Measurements from ENCODE around the gene ZSCAN31. TPM values are rescaled to one million over a fixed set of nuclear protein-coding genes. Genes with fewer than 3 reads are reported as not detected.
"Not testable (repeated sequence)": the region's sequence is repeated elsewhere in the genome, so short reads cannot be mapped to it uniquely, and the experiment has no call there.

ZSCAN31 gene
- total RNA-seq, 4 donors from 2014 or later = 17.2 to 70.1 (median 57.5) TPM

- no peaks in the 10 kb centered on the region for H3K27me3 ChIP-seq
- H3K4me3 ChIP-seq (replicated peaks in 1 of 3) = no peak overlapping the region
- 85 to 88% methylated on average over 2 of the region's 2 CpGs for WGBS, 2 donors
- H3K27ac ChIP-seq = no peak overlapping the region
- intact Hi-C loops (cut with DNase I) = no loop called here
- H3K36me3 ChIP-seq = peaks cover 0 to 10% of the 10 kb centered on the region in 2 donors
- TF ChIP-seq CTCF (IDR thresholded peaks at IDR 0.05) (no peak), POLR2A (IDR thresholded peaks at IDR 0.05) (no peak)
- no peak for DNase-seq
- H3K4me1 ChIP-seq = no peaks in the 10 kb centered on the region
- no peaks in the 10 kb centered on the region for H3K9me3 ChIP-seq
These were observed 34.5 kb upstream of the ZSCAN31 start for GRCh38 chr6:28370440-28370839.

- WGBS, 2 donors = 97 to 98% methylated on average over 3 of the region's 3 CpGs
- Histone ChIP-seq H3K27me3 (no peaks in the 10 kb centered on the region), H3K4me3 (replicated peaks in 1 of 3) (no peak overlapping the region), H3K4me1 (no peaks in the 10 kb centered on the region), H3K9me3 (no peaks in the 10 kb centered on the region), H3K36me3 (peaks cover 0 to 14% of the 10 kb centered on the region in 2 donors), H3K27ac (no peak overlapping the region)
- TF ChIP-seq POLR2A (IDR thresholded peaks at IDR 0.05) = no peak
- TF ChIP-seq CTCF (IDR thresholded peaks at IDR 0.05) = no peak
- intact Hi-C loops (cut with DNase I) = no loop called here
- no peak for DNase-seq
These were observed 33.5 kb upstream of the ZSCAN31 start for GRCh38 chr6:28369463-28369862.

GRCh38 chr6:28368522-28368921, 32.6 kb upstream of the ZSCAN31 start:
- H3K9me3 ChIP-seq = no peaks in the 10 kb centered on the region
- intact Hi-C loops (cut with DNase I) = no loop called here
- TF ChIP-seq POLR2A (IDR thresholded peaks at IDR 0.05) (no peak), CTCF (IDR thresholded peaks at IDR 0.05) (no peak)
- H3K4me3 ChIP-seq (replicated peaks in 1 of 3) = no peak overlapping the region
- DNase-seq = no peak
- H3K27me3 ChIP-seq = no peaks in the 10 kb centered on the region
- peaks cover 3 to 14% of the 10 kb centered on the region in 2 donors for H3K36me3 ChIP-seq
- no peak overlapping the region for H3K27ac ChIP-seq
- WGBS, 2 donors = 88 to 96% methylated on average over 4 of the region's 4 CpGs
- H3K4me1 ChIP-seq = no peaks in the 10 kb centered on the region

- H3K27me3 ChIP-seq; H3K4me3 ChIP-seq (replicated peaks in 1 of 3); H3K9me3 ChIP-seq; H3K4me1 ChIP-seq; intact Hi-C loops (cut with DNase I); H3K27ac ChIP-seq; DNase-seq: not testable (repeated sequence)
- 95 to 97% methylated on average over 4 of the region's 4 CpGs for WGBS, 2 donors
- peaks cover 7 to 17% of the 10 kb centered on the region in 2 donors for H3K36me3 ChIP-seq
These were observed 29.6 kb upstream of the ZSCAN31 start for GRCh38 chr6:28365590-28365989.

GRCh38 chr6:28360961-28361360, 25.0 kb upstream of the ZSCAN31 start:
- Histone ChIP-seq H3K4me1 (peaks cover 2 to 6% of the 10 kb centered on the region in 2 donors), H3K9me3 (no peaks in the 10 kb centered on the region), H3K27ac (no peak overlapping the region), H3K27me3 (no peaks in the 10 kb centered on the region), H3K4me3 (replicated peaks in 1 of 3) (no peak overlapping the region), H3K36me3 (peaks cover 7 to 12% of the 10 kb centered on the region in 2 donors)
- TF ChIP-seq POLR2A (IDR thresholded peaks at IDR 0.05) = no peak
- no peak for TF ChIP-seq CTCF (IDR thresholded peaks at IDR 0.05)
- DNase-seq = no peak
- WGBS, 2 donors = 96 to 97% methylated on average over 2 of the region's 2 CpGs
- intact Hi-C loops (cut with DNase I) = no loop called here

- H3K4me1 ChIP-seq = peaks cover 8 to 16% of the 10 kb centered on the region in 2 donors
- not testable (repeated sequence) for DNase-seq; H3K27me3 ChIP-seq; H3K4me3 ChIP-seq (replicated peaks in 1 of 3); H3K9me3 ChIP-seq; H3K27ac ChIP-seq; H3K36me3 ChIP-seq
- 98 to 100% methylated on average over 6 to 13 of the region's 16 CpGs for WGBS, 2 donors
- intact Hi-C loops (cut with DNase I) = loop anchor here (5.0 to 10.0 kb wide), 2 partner anchors 95 to 232 kb away; partner anchors contain the start of gene ZSCAN26
These were observed 23.6 kb upstream of the ZSCAN31 start for GRCh38 chr6:28359562-28359961.

Measured in thyroid gland (tissue), 4 donors.